Measurements from ENCODE around the gene CHRNA4.
A peak's percentile ranks its signal among the peaks of the same experiment; 100 is the strongest.
"Not testable (repeated sequence)": the region's sequence is repeated elsewhere in the genome, so short reads cannot be mapped to it uniquely, and the experiment has no call there.

CHRNA4 gene

DNA sequence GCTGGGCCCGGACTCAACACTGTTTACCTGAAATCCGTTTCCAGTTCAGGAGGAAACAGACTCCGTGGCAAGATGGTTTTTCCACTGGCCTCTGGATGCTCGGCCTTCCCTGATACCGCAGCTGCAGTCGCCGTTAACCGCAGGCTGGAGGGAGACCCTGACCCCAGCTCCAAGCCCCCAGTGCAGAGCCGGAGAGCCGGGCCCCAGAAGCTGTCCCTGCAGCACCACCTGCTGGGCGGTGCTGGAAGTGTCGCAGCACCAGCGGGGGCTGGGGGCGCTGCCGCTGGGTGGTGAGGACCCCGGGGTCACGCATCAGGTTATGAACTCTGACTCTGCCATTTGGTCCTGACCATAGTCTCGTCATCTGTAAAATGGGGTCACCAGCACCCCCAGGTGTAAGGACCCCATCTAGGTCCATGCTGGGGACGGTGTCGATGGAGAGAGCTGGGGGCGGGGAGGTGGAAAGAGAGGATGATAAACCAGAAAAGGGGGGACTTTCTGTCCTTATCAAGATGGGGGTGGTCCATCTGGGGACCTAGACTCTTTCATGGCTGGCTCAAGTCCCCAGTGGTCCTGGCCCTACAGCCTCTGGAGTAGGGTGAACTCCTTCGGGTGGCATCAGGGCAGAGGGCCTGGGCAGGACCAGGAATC lies 20.8 kb upstream of the CHRNA4 start:
- Histone ChIP-seq H4K20me1 (ENCODE audit: insufficient read depth, low read length) (no peaks in the 10 kb centered on the region), H3K4me2 (ENCODE audit: low read length) (no peak overlapping the region), H3K9me3 (ENCODE audit: insufficient read depth, low read length) (no peaks in the 10 kb centered on the region), H3K9ac (ENCODE audit: low read length) (no peak overlapping the region), H3K27ac (ENCODE audit: low read length) (no peak overlapping the region), H3K4me1 (ENCODE audit: low read length) (no peaks in the 10 kb centered on the region), H3K4me3 (ENCODE audit: low read length) (no peak overlapping the region), H3K27me3 (ENCODE audit: low read depth, low read length) (no peaks in the 10 kb centered on the region), H2AFZ (ENCODE audit: low read depth, low read length) (no peak overlapping the region), H3K79me2 (ENCODE audit: low read length) (no peaks in the 10 kb centered on the region), H3K36me3 (replicated peaks; ENCODE audit: low read depth, low read length) (no peaks in the 10 kb centered on the region)
- no peak for TF ChIP-seq EZH2phosphoT487 (IDR thresholded peaks at IDR 0.05; ENCODE audit: low read depth)
- TF ChIP-seq CTCF (IDR thresholded peaks at IDR 0.05; ENCODE audit: low read depth, low read length), result peak; percentile 94

GRCh38 chr20:63380346-63380870 lies 19.3 kb upstream of the CHRNA4 start:
- no peak overlapping the region for H2AFZ ChIP-seq (ENCODE audit: low read depth, low read length)
- no peak overlapping the region for H3K9ac ChIP-seq (ENCODE audit: low read length)
- H3K27me3 ChIP-seq (ENCODE audit: low read depth, low read length), result no peaks in the 10 kb centered on the region
- no peaks in the 10 kb centered on the region for H4K20me1 ChIP-seq (ENCODE audit: insufficient read depth, low read length)
- H3K27ac ChIP-seq (ENCODE audit: low read length), result no peak overlapping the region
- no peak overlapping the region for H3K4me2 ChIP-seq (ENCODE audit: low read length)
- H3K79me2 ChIP-seq (ENCODE audit: low read length), result no peaks in the 10 kb centered on the region
- H3K4me3 ChIP-seq (ENCODE audit: low read length), result no peak overlapping the region
- H3K36me3 ChIP-seq (replicated peaks; ENCODE audit: low read depth, low read length), result no peaks in the 10 kb centered on the region
- H3K4me1 ChIP-seq (ENCODE audit: low read length), result no peaks in the 10 kb centered on the region
- TF ChIP-seq EZH2phosphoT487 (IDR thresholded peaks at IDR 0.05; ENCODE audit: low read depth), result no peak
- no peak for TF ChIP-seq CTCF (IDR thresholded peaks at IDR 0.05; ENCODE audit: low read depth, low read length)
- H3K9me3 ChIP-seq (ENCODE audit: insufficient read depth, low read length), result no peaks in the 10 kb centered on the region

DNA sequence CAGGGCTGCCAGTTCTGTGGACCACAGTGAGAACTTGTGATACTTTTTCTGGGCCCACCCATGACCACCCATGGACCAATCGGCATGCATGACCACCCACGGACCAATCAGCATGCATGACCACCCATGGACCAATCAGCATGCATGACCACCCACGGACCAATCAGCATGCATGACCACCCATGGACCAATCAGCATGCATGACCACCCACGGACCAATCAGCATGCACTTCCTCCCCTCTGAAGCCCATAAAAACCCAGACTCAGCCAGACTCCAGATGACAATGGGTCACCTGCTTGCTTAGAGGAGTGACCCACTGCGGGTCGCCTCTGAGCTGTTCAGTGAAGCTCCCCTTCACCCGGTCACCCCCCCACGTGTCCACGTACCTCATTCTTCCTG lies 18.7 kb upstream of the CHRNA4 start:
- not testable (repeated sequence) for H3K27ac ChIP-seq (ENCODE audit: low read length); H3K4me2 ChIP-seq (ENCODE audit: low read length); H2AFZ ChIP-seq (ENCODE audit: low read depth, low read length); H3K9me3 ChIP-seq (ENCODE audit: insufficient read depth, low read length); H3K79me2 ChIP-seq (ENCODE audit: low read length); H3K4me3 ChIP-seq (ENCODE audit: low read length); H3K27me3 ChIP-seq (ENCODE audit: low read depth, low read length); H3K36me3 ChIP-seq (replicated peaks; ENCODE audit: low read depth, low read length); H4K20me1 ChIP-seq (ENCODE audit: insufficient read depth, low read length); H3K9ac ChIP-seq (ENCODE audit: low read length); H3K4me1 ChIP-seq (ENCODE audit: low read length)

DNA sequence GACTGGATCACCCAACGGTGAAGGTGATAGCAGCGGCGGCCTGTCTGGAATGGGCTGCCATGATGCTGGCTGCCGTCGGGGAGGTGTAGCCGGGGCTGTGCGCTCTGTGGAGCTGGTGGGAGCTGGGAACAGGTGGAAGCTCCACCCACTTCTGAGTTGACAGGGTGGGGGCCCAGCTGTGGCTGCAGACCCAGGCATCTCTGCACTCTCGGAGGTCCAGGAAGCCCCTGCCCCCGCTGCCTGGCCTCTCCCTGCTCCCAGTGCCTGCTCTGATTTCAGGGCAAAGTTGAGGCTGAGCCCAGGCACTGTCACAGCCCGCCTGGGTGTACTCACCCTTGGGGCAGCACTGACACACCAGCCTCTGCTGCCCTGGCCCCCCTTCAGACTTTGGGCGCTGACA lies 18.1 kb upstream of the CHRNA4 start:
- no peaks in the 10 kb centered on the region for H3K4me1 ChIP-seq (ENCODE audit: low read length)
- no peaks in the 10 kb centered on the region for H4K20me1 ChIP-seq (ENCODE audit: insufficient read depth, low read length)
- H3K27ac ChIP-seq (ENCODE audit: low read length), result no peak overlapping the region
- no peaks in the 10 kb centered on the region for H3K79me2 ChIP-seq (ENCODE audit: low read length)
- H3K9ac ChIP-seq (ENCODE audit: low read length), result no peak overlapping the region
- no peak overlapping the region for H3K4me3 ChIP-seq (ENCODE audit: low read length)
- TF ChIP-seq CTCF (IDR thresholded peaks at IDR 0.05; ENCODE audit: low read depth, low read length) (no peak), EZH2phosphoT487 (IDR thresholded peaks at IDR 0.05; ENCODE audit: low read depth) (no peak)
- H3K27me3 ChIP-seq (ENCODE audit: low read depth, low read length), result no peaks in the 10 kb centered on the region
- no peaks in the 10 kb centered on the region for H3K36me3 ChIP-seq (replicated peaks; ENCODE audit: low read depth, low read length)
- H2AFZ ChIP-seq (ENCODE audit: low read depth, low read length), result no peak overlapping the region
- H3K9me3 ChIP-seq (ENCODE audit: insufficient read depth, low read length), result no peaks in the 10 kb centered on the region
- no peak overlapping the region for H3K4me2 ChIP-seq (ENCODE audit: low read length)

Data from OCI-LY3 (cell line).